ENCODE data around the gene DAG1. TPM values are rescaled to one million over a fixed set of nuclear protein-coding genes. Genes with fewer than 3 reads are reported as not detected.

Gene DAG1
- total RNA-seq, 1 experiment from 2014 or later, result 99.9 TPM

DNA sequence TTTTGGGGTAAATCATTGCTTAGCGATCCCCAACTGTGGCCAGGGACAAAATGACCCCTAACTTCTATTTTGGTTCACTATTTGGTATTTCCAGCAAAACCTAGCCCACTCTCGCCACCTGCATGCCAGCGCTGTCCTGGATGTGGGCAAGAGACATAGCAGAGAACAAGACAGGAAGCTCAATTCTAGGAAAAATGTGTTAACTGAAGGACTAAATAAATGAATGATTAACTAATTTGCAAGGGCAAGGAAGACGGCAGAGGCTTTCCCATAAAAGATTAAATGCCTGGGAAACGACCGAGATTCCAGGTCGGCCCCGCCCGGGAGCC lies 41.4 kb upstream of the DAG1 start:
- ChIA-PET RAD21 (ENCODE audit: low non-redundant PET in 1 of 2, low total read pairs in 2 of 2, uncharacterized antibody in 2 of 2, unreplicated experiment in 2 of 2) (interaction anchor here in 1 of 2 experiments (0.5 kb wide), 1 partner anchor 109 kb away, joined by 4 read pairs; no protein-coding TSS in a partner anchor), CTCF (interaction anchor here (1.1 to 1.4 kb wide), 2 partner anchors 15 to 21 kb away, joined by 3 read pairs; no protein-coding TSS in a partner anchor), POLR2A (interaction anchor here (0.9 to 1.1 kb wide), 5 partner anchors 13 to 88 kb away, joined by 4 to 6 read pairs (median 4); partner anchors contain the start of genes RHOA and USP4)
- Histone ChIP-seq H3K79me2 (ENCODE audit: insufficient read depth, low read length) (no peaks in the 10 kb centered on the region), H3K9ac (ENCODE audit: low read length) (peak overlapping the region; percentile 72), H4K20me1 (ENCODE audit: insufficient read depth) (no peaks in the 10 kb centered on the region), H3K27ac (ENCODE audit: low read depth, low read length) (peak overlapping the region; percentile 84), H3K9me2 (ENCODE audit: insufficient read depth) (no peaks in the 10 kb centered on the region), H3K4me3 (replicated peaks in 1 of 2; ENCODE audit: low read depth in 1 of 2, low read length in 2 of 2) (peak overlapping the region; percentile 64), H3K4me1 (ENCODE audit: control insufficient read depth in 1 of 2, insufficient read depth in 2 of 2, low read length in 2 of 2) (peaks cover 4 to 20% of the 10 kb centered on the region in 2 experiments), H3K27me3 (ENCODE audit: insufficient read depth, low read length) (no peaks in the 10 kb centered on the region), H2AFZ (ENCODE audit: low read depth, low read length, poor library complexity, severe bottlenecking) (no peak overlapping the region), H3K36me3 (ENCODE audit: control insufficient read depth in 1 of 2, insufficient read depth in 2 of 2, low read length in 2 of 2) (peaks cover 0 to 2% of the 10 kb centered on the region in 2 experiments; a peak in 1 of 4 replicates), H3K9me3 (ENCODE audit: control insufficient read depth in 1 of 2, insufficient read depth in 1 of 2, low read depth in 1 of 2, low read length in 2 of 2) (no peaks in the 10 kb centered on the region), H3K4me2 (ENCODE audit: low read length) (peak overlapping the region; percentile 86)
- ATAC-seq (peak; percentile 21), DNase-seq (ENCODE audit: low read depth, low spot score) (no peak)
- TF ChIP-seq EGR1 (IDR thresholded peaks at IDR 0.05; ENCODE audit: low read depth), result no peak
- no peak for TF ChIP-seq EZH2 (IDR thresholded peaks at IDR 0.05)
- no peak for TF ChIP-seq POLR2A (IDR thresholded peaks at IDR 0.05; ENCODE audit: borderline replicate concordance, extremely low read depth, insufficient read depth, insufficient read length)
- TF ChIP-seq ZFX (IDR thresholded peaks at IDR 0.05), result no peak
- TF ChIP-seq POLR2AphosphoS5 (IDR thresholded peaks at IDR 0.05; ENCODE audit: low read depth, low read length), result no peak
- TF ChIP-seq, protein P1, sequence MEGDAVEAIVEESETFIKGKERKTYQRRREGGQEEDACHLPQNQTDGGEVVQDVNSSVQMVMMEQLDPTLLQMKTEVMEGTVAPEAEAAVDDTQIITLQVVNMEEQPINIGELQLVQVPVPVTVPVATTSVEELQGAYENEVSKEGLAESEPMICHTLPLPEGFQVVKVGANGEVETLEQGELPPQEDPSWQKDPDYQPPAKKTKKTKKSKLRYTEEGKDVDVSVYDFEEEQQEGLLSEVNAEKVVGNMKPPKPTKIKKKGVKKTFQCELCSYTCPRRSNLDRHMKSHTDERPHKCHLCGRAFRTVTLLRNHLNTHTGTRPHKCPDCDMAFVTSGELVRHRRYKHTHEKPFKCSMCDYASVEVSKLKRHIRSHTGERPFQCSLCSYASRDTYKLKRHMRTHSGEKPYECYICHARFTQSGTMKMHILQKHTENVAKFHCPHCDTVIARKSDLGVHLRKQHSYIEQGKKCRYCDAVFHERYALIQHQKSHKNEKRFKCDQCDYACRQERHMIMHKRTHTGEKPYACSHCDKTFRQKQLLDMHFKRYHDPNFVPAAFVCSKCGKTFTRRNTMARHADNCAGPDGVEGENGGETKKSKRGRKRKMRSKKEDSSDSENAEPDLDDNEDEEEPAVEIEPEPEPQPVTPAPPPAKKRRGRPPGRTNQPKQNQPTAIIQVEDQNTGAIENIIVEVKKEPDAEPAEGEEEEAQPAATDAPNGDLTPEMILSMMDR (IDR thresholded peaks at IDR 0.05 in 2 of 3, conservative IDR thresholded peaks at IDR 0.05 in 1 of 3; ENCODE audit: borderline replicate concordance in 1 of 3, insufficient read depth in 1 of 3, low read depth in 2 of 3, low read length in 2 of 3), result no peak
- no peak for TF ChIP-seq EZH2phosphoT487 (IDR thresholded peaks at IDR 0.05; ENCODE audit: borderline replicate concordance)
- TF ChIP-seq TCF7L2 (IDR thresholded peaks at IDR 0.05; ENCODE audit: borderline replicate concordance, extremely low read depth, insufficient read depth, insufficient read length), result no peak
- TF ChIP-seq SIN3A (IDR thresholded peaks at IDR 0.05; ENCODE audit: low read depth), result no peak
- TF ChIP-seq CEBPB (IDR thresholded peaks at IDR 0.05; ENCODE audit: low read depth), result no peak
- TF ChIP-seq, protein P2, sequence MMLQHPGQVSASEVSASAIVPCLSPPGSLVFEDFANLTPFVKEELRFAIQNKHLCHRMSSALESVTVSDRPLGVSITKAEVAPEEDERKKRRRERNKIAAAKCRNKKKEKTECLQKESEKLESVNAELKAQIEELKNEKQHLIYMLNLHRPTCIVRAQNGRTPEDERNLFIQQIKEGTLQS (IDR thresholded peaks at IDR 0.05), result no peak
- TF ChIP-seq RAD21 (IDR thresholded peaks at IDR 0.05; ENCODE audit: low read depth), result no peak
- TF ChIP-seq SP1 (IDR thresholded peaks at IDR 0.05; ENCODE audit: low read depth), result no peak
- no peak for TF ChIP-seq ZNF274 (IDR thresholded peaks at IDR 0.05; ENCODE audit: low read depth, low read length)
- intact Hi-C loops (cut with micrococcal nuclease), result no loop called here
- TSS peak; percentile 84 for BruUV-seq (replicated peaks)

Measured in HCT116 (cell line).